BE2C (cell line): ENCODE results near the gene ENAH.

Experiments
- DNase-seq: peaks from one replicate; pipeline ENCODE4 v3.0.0-alpha.2; 2020
- H3K27me3 ChIP-seq: fragments of 250-450 bp; sonication (Bioruptor Pico); 2 replicates; pipeline ENCODE4 v1.5.1; 2020; ENCODE audit warnings: mild to moderate bottlenecking
- H3K36me3 ChIP-seq: fragments of 250-450 bp; sonication (Bioruptor Pico); 2 replicates; pipeline ENCODE4 v1.5.1; 2020; ENCODE audit warnings: mild to moderate bottlenecking
- H3K4me1 ChIP-seq: fragments of 250-450 bp; sonication (Bioruptor Pico); 2 replicates; pipeline ENCODE4 v1.5.1; 2020
- H3K4me3 ChIP-seq: 2 replicates; pipeline ENCODE4 v1.5.1; 2011; ENCODE audit warnings: low read depth, low read length
- H3K9me3 ChIP-seq: fragments of 250-450 bp; sonication (Bioruptor Pico); 2 replicates; pipeline ENCODE4 v1.5.1; 2020
- TF ChIP-seq, protein P1 (sequence below): IDR thresholded peaks from 2 replicates; pipeline ENCODE4 v1.5.1; 2012; ENCODE audit warnings: mild to moderate bottlenecking, low read depth, low read length

Gene ENAH

DNA sequence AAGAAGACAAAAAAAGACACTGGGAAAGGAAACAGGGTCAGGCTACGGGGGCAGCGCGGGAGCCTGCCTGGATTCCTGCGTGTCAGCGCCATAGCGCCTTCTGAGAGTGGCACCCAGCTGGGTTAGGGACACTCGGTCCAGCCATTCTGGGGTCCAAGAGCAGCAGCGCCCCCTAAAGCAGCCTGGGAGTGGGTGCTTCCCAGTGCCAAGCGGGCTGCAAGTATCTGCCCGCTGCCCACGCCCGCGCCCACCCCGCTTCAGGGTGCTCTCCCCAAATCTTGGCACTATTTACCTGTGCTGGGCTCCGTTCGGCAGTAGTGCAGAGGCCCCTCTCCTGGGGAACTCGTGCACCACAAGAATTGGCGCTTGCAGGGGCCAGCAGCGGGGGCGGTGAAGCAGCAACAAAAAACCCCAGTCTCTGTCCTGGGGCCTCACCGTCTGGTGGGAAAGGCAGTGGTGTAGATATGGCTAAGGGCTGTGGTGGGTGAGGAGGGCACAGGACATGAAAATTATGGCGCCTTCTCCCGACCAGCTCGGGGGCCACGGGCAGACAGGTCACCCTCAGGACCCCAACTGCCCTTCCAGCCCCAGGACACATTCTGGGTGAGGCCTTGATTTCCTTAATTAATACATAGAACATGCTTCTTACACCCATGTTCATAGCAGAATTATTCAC is 200.9 kb downstream of the ENAH start:
- Histone ChIP-seq H3K4me3 (no peak overlapping the region), H3K36me3 (no peaks in the 10 kb centered on the region), H3K27me3 (no peaks in the 10 kb centered on the region), H3K9me3 (no peaks in the 10 kb centered on the region), H3K4me1 (no peaks in the 10 kb centered on the region)
- no peak for DNase-seq
- TF ChIP-seq, protein P1, sequence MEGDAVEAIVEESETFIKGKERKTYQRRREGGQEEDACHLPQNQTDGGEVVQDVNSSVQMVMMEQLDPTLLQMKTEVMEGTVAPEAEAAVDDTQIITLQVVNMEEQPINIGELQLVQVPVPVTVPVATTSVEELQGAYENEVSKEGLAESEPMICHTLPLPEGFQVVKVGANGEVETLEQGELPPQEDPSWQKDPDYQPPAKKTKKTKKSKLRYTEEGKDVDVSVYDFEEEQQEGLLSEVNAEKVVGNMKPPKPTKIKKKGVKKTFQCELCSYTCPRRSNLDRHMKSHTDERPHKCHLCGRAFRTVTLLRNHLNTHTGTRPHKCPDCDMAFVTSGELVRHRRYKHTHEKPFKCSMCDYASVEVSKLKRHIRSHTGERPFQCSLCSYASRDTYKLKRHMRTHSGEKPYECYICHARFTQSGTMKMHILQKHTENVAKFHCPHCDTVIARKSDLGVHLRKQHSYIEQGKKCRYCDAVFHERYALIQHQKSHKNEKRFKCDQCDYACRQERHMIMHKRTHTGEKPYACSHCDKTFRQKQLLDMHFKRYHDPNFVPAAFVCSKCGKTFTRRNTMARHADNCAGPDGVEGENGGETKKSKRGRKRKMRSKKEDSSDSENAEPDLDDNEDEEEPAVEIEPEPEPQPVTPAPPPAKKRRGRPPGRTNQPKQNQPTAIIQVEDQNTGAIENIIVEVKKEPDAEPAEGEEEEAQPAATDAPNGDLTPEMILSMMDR: no peak

DNA sequence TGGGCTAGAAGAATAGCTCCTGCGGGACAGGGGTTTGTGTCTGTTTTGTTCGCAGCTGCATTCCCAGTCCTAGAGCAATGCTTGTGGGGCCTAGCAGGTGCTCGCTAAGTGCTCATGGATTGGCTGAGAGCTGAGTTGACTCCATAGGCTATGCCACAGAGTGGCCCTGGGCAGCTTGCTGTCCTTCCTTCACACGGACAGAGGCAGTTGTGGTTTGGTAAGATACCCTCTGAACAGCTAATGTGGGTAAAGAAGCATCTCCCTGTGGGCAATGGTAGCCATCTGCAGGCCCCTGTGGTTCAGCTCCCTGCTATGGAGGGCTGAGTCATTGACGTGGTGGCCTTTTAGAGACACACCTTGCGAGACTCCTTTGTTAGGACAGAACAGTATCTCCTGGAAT is 201.6 kb downstream of the ENAH start:
- Histone ChIP-seq H3K4me3 (no peak overlapping the region), H3K4me1 (no peaks in the 10 kb centered on the region), H3K27me3 (no peaks in the 10 kb centered on the region), H3K36me3 (no peaks in the 10 kb centered on the region), H3K9me3 (no peaks in the 10 kb centered on the region)
- no peak for DNase-seq
- TF ChIP-seq, protein P1: no peak

DNA sequence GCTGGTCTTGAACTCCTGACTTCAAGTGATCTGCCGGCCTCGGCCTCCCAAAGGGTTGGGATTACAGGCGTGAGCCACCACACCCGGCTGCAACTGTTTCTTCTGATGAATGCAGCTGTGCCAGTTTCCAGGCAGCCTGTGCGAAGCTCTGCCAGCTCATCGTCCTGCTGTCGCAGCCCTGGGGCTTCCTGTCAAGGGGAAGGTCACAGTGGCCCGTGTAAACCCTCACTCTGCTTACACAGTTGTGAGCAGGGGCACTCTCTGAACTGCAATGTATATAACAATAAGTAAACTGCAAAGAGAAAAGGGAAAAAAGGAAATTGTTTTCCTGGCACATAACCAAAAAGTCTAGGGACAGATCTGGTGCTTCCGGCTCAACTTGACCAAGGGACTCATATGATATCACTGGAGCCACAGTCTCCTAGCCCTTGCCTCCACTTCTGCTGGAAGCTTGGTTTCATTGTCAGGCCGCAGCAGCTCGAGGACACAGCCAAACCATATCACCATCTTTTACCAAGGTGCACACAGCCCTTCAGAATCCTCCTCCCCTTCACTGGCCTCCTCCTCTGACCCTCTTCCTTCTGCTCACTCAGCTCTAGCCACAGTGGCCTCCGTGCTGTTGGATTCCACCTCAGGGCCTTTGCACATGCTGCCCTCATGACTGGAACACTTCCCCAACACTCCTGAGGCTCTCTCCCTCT is 202.3 kb downstream of the ENAH start:
- Histone ChIP-seq H3K4me1 (no peaks in the 10 kb centered on the region), H3K27me3 (no peaks in the 10 kb centered on the region), H3K4me3 (no peak overlapping the region), H3K36me3 (no peaks in the 10 kb centered on the region), H3K9me3 (no peaks in the 10 kb centered on the region)
- DNase-seq: no peak
- TF ChIP-seq, protein P1: no peak

DNA sequence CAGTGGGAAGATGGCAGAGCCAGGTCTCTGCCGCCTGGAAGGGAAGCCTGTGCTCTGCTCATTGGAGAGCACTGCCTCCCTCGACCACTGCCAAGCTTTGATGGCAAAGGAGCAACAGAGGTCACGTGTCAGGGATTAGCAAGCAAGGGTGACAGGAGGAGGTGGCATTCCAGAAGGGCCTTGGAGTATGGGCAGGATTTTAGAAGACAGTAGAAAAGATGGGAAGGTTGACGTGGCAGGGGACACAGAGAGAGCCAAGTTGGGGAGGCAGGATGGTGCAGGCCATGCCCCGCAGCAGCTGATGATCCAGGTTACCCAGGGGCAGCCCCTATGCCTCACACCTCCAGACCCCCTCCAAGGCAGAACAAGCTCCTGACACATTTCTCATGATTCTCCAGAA is 203.1 kb downstream of the ENAH start:
- no peak for DNase-seq
- TF ChIP-seq, protein P1: no peak
- H3K27me3 ChIP-seq: no peaks in the 10 kb centered on the region
- H3K4me3 ChIP-seq: no peak overlapping the region
- no peaks in the 10 kb centered on the region for H3K4me1 ChIP-seq
- no peaks in the 10 kb centered on the region for H3K36me3 ChIP-seq
- no peaks in the 10 kb centered on the region for H3K9me3 ChIP-seq

DNA sequence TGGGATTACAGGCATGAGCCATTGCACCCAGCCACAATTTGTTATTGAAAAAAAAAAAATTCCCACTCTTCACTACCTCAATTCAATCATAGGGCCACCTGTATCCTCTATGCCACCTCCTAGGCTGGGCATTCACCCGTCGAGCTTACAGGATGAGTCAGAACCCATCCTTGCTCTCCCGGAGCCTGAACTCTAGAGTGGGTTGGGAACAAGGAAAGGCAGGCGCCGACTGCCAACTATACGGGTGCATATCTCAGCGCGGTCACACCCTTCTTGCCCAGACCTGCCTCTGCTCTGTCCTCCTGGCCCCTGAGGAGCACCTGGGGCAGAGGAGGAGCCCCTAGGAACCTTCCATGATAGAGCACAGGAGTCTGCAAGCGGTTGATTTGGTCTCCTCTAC is 203.7 kb downstream of the ENAH start:
- H3K4me3 ChIP-seq: no peak overlapping the region
- TF ChIP-seq, protein P1: no peak
- H3K36me3 ChIP-seq: no peaks in the 10 kb centered on the region
- H3K4me1 ChIP-seq: no peaks in the 10 kb centered on the region
- H3K27me3 ChIP-seq: no peaks in the 10 kb centered on the region
- no peak for DNase-seq
- H3K9me3 ChIP-seq: no peaks in the 10 kb centered on the region

DNA sequence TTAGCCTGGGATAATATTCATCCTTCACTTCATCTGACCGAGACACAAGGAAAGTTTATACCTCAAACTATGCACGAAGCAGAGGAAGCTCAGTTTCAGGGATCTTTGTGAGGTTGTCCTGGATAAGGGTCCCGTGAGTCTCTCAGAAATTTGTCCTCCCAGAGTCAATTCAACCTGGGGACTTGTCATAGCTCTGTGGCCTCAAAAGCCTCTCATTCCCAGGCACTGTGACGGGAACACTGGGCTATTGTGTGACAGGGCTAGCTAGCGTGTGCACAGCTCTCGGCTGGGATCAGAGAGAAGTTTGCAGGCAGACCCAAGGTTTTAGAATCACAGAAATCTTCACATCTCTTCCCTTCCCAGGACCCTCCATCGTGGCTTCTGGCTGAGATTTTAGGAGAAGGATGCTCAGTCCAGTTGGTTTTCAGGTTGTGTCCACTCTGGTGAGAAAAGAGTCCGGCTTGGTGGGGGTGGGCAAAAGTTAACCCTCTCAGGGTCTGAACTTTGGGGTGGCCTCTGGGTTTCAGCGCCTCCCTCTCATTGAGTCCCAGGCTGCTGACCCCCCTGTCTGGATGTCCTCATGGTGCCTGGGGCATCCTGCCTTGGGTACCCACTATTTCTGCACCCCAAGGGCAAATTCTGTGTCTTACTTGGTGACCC is 204.6 kb downstream of the ENAH start:
- TF ChIP-seq, protein P1: no peak
- Histone ChIP-seq H3K4me3 (no peak overlapping the region), H3K4me1 (no peaks in the 10 kb centered on the region), H3K27me3 (no peaks in the 10 kb centered on the region), H3K36me3 (no peaks in the 10 kb centered on the region), H3K9me3 (no peaks in the 10 kb centered on the region)
- DNase-seq: no peak
